Stimulated activated CD8-positive, alpha-beta memory T cell treated with anti-CD3 and anti-CD28 coated beads, Interleukin-15, amount 100 ng/mL, for 1 hour (primary cell): ENCODE data around the gene GCN1.

ENCODE experiments used
- DNase-seq: peaks from one replicate; pipeline ENCODE4 v3.0.0-alpha.2; 2020; ENCODE audit warnings: low read depth

GCN1 gene

DNA sequence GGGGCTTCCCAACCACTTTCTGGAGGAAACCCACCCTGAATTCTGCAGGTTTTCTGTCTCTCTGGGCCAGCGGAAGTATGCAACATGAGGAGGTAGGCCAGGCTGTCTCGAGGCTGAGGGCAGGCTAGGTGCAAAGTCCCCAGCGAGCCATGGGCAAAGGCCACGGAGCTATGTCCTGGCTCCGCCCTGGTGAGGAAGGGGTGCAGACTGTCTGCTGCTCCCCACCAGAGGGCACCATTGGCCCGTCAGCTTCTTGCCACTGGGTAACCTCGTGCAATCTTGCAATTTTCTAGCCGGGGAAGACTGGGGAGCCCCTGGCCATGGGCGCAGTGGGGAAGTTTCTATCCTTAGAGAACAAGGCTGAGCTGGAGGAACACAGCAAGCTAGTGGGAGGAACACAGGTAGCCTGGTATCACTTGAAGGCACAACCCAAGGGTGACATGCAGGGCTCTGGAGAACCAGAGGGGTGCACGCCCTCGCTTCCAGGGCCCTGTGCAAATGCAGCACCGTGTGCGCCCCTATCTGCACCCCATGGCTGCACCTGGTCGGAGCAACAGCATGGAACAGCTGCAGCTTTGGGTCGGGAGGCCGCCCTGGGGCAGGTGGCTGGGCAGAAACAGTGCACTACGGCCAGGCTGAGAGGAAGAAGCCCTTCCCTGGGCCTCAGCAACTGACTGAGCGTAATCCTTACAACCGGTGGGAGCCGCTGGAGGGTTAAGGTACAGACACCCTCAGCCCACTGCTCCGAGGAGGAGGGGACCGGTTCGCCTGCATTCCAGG is 34.0 kb upstream of the GCN1 start:
- peak; percentile 82 for DNase-seq

DNA sequence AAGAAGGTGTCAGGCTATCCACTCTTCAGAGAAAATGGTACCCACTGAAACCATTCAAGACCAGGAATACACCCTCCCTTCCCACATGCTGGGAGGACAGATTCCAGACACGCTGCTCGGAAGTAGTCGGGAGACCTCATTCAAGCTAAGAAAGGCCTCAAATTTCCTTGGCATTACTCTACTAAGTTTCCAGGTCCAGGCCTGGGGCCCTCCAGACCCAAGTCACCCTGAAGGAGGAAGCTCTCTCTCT is 33.5 kb upstream of the GCN1 start:
- DNase-seq, result no peak

GRCh38 chr12:120227233-120228040 is 32.9 kb upstream of the GCN1 start:
- DNase-seq, result no peak

DNA sequence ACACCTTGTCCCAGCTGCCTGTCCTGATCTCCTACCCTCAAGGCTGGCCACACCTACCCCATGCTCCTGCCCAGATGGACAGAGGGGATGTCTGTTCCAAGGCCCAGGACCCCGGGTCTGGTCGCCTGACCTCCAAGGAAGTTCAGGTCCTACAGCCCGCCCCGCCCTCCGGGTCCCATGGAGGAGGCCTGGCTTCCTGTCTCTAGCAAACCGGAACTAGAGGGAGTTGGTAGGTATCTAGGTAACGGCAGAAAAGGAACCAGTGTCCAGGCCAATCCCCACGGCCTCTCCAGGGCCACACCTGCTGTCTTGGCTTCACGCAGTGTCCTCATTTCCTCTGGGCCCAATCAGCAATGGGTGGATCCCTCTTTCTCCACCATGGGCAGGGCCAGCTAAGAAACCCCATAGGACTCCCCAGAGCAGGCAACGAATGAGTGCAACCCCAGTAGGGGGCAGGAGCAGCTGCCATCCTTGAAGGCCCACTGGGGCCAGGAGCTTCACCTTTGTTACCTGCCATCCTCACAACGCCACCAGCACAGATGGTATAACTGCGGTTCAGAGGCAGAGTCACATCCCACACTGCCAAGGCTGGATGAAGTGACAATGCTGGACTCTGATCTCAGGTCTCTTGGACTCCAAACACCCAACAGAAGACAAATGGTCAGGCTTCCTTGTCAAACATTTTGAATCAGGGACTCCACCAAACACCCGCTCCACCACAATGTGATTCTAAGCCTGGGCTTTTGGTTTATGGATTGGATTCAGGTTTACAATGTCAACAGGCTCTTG is 31.5 kb upstream of the GCN1 start:
- no peak for DNase-seq

DNA sequence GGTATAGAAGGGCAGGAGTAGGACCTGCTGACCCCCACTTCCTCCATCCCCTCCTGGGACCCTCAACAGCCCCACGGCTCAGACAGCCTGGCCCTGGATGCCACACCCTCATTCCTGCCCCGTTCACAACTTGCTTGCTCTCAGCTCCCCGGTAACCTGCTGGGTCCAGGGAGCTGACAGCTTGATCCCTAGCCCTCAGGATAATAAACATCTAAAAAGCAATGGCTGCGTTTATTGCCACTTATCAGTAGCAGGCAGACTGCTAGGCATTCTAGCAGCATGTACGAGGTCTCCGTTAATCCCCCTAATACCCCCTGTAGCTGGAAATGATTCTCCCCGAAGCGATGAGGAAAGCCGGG is 30.7 kb upstream of the GCN1 start:
- DNase-seq, result no peak

DNA sequence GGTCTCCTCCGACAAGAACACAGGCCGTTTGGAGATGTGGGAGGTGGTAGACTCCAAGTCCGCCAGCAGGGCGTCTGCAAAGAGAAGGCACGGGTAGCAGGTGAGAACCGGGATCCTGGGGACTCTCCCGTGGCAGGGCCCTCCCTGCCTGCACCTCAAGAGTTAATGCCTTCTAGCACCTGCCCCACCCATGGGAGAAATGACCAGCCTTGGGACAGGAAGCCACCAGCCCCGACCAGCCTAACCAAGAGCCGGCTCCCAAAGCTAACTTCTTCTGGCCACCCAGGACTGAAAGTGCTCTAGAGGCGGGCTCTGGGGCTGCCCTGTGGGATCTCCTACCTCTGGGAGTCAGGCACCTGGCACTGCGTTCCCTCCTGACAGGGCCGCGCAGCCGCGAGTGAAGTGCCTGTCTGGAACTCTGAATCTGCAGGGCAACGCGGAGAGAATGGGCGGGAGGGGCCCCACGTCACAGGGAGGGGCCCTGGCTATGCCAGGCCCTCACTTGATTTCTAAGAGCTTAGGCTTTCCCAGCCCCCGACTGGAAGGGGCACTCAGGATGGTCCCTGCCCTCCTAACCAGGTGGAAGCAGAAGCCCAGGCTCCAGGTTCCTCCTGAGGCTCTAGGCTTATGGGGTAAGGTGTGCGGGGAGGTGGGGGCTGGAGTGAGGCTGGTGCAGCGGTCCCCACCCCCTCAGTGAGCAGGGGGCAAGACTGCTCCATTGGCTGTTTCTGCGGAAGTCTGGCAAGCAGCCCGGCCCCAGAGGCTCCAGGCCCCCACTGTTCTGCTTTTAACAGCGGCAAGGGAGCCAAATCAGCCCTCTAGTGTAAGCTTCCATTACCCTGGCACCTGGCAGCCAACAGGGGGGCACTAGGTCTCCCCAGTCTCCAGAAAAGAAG is 30.0 kb upstream of the GCN1 start:
- no peak for DNase-seq

- no peak for DNase-seq
Measured at GRCh38 chr12:120223458-120224303, 29.2 kb upstream of the GCN1 start.

DNA sequence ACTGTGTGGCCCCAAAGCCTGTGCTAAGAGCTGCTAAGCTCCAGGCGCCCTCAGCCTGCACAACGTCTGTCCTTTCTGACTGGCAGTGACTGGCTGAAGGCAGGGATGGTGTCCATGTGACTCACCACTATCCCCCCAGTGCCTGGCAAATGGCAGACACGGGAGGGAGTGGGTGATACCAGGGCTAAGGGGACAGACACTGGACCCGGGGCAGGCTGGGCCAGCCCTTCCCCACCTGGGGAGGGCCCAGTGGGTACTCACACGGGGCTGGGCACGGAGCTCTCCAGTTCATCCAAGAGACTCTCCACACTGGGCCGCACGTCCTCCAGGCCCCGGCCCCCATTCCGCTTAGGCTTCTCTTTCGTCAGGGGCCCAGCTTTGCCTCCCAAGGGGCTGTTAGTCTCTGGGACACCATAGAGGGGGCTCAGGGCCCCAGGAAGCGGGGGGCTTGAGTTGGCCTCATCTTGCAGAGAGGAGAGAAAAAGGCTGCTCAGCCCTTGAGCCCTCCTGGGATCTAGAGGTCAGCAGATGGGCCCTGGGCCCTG is 27.8 kb upstream of the GCN1 start:
- no peak for DNase-seq

GRCh38 chr12:120221576-120221900 is 27.0 kb upstream of the GCN1 start:
- no peak for DNase-seq

DNA sequence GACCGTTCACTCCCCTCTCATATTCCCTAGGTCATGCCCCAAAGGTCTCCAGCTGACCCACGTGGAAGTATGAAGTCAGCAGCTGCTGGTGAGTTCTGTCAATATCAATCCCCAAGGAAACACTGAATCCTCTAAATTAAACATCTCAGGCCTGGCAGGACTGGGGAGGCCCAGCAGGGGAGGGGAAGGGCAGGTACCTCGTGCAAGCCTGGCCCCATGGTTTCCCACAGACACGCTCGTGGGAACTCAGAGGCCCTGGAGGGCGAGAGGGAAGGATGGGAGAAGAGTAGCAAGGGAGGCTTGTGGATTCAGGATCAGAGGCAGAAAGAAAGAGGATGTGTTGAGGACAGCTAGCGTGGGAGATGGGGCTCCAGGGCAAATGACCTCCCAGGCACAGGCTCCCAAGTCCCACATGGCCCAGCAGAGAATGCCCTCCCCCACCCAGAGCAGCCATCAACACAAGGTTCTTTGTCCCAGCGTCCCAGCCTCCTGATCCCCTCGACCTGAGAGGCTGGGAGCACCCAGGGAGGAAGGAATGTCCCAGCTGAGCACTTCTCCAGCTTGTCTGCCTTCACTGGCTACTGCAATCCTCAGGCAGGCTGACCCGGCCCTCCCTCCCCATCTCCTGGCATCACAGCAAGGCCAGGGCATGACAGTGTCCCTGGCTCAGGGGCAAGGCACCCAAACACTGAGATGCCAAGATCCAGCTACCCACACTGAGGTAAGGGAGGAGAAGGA is 26.5 kb upstream of the GCN1 start:
- no peak for DNase-seq

DNA sequence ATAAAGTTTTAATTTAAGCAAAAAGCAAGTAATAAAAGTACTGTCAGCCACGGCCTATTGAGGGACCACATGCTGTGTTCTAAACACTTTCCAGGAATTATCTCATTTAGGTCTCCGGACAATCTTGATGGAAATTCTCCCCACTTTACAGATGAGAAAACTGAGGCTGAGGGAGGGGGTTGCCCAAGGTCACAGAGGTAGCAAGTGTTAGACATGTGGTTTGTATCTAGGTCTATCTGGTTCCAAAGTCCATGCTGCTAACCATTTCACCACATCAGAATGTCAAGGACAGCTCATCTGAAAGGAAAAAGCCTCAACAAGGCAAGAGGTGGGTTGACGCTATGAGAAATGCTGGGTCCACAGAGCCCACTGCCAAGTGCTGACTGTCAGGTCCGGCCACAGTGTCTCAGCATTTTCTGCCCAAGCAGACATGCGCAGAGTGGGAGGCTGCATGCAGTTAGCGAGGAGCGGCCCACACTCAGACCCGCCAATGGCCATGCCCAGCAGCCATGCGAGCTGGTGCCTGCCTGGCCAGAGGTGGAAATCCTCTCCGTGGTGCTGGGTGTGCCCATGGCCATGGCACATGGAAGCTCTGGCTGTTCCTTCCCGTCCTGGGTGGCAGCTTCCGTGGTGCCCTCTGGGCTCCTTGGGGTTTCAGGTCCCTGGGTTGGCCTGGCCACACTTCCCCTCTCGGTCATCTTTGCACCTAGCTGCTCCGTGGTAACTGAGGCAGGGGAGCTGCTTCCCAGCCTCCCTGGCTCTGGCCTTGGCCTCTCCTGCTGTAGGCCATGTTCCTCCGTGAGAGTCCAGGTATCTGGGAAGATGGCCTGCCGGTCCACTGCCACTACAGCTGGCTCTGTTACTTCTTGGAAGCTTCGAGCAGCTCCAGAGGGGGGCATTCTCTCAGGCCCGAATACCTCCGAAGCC is 24.4 kb upstream of the GCN1 start:
- DNase-seq, result no peak

DNA sequence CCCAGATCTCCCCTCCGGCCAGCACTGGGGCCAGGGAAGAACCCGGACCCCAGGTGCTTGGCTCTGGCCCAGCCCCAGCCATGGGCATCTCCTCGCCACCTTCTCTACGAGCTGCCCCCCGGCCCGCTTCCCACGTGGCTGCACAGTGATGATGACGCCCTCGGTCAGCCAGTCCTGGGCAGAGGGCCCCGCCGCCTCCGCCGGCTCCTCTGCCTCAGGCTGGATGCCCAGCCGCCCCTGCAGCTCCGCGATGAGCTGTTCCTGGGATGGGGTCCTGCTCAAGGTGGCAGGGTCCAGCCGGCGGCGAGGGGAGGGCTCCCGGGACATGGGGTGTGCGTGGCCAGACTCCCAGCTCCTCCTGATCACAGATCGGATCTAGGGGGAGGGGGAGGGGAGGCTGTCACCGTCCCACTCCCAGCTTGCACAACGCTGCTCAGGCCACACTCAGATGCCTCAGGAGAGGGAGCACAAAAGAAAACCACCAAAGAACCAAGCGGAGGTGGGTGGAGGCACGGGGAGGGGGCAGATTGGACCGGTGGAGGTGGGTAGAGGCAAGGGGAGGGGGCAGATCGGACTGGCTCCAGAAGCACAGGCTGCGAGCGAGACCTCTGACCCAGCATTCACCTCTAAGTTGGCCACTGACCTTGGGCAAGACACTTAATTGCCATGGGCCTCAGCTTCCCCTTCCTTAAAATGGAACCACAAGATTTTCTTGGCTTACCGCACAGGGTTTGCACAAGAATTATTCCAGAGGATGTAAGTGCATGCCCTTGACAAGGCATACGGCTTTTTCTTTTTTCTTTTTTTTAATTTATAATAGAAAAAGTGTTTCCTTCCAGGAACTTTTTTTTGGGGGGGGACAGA is 22.5 kb upstream of the GCN1 start:
- no peak for DNase-seq

GRCh38 chr12:120215766-120216735 is 21.5 kb upstream of the GCN1 start:
- DNase-seq, result no peak

- DNase-seq, result no peak
Measured at GRCh38 chr12:120215357-120215735, 20.8 kb upstream of the GCN1 start.

- no peak for DNase-seq
Measured at GRCh38 chr12:120214626-120215356, 20.3 kb upstream of the GCN1 start.

- DNase-seq, result no peak
Measured at GRCh38 chr12:120213758-120214157, 19.2 kb upstream of the GCN1 start.
